Right kidney (tissue), 9 donors: Measurements from ENCODE around the gene MEIG1.
"Not testable (repeated sequence)": the region's sequence is repeated elsewhere in the genome, so short reads cannot be mapped to it uniquely, and the experiment has no call there.

Source experiments
- DNase-seq: peaks from one replicate; pipeline ENCODE4 v3.0.0-alpha.2; 2016
- long read RNA-seq, 8 donors: transcript quantifications; one replicate each; lab custom pipeline, GENCODE V29; 2026

Gene MEIG1
- long read RNA-seq, donor 1, partial matches to known transcripts: 0 of 3 reads
- long read RNA-seq, donor 1, other reads (novel, unspliced or antisense): 0 of 3 reads
- long read RNA-seq, donor 2: 0 reads
- long read RNA-seq, donor 3: 0 reads
- long read RNA-seq, donor 4, partial matches to known transcripts: 0 of 1 reads
- long read RNA-seq, donor 4, other reads (novel, unspliced or antisense): 0 of 1 reads
- long read RNA-seq, donor 5, partial matches to known transcripts: 0 of 2 reads
- long read RNA-seq, donor 5, other reads (novel, unspliced or antisense): 0 of 2 reads
- long read RNA-seq, donor 6, partial matches to known transcripts: 0 of 1 reads
- long read RNA-seq, donor 6, other reads (novel, unspliced or antisense): 0 of 1 reads
- long read RNA-seq, donor 7, partial matches to known transcripts: 0 of 1 reads
- long read RNA-seq, donor 7, other reads (novel, unspliced or antisense): 0 of 1 reads
- long read RNA-seq, donor 8: 0 reads

- DNase-seq: peak; percentile 100
Measured at GRCh38 chr10:14959221-14960057, at the start of gene MEIG1. Gene MEIG1 (plus strand): TSS chr10:14959388. CDS start chr10:14966469, 7,081 bp downstream.

- no peak for DNase-seq
Measured at GRCh38 chr10:14910953-14911352, 48.2 kb upstream of the MEIG1 start.

- no peak for DNase-seq
Measured at GRCh38 chr10:14911801-14912200, 47.4 kb upstream of the MEIG1 start.

GRCh38 chr10:14916600-14916999 lies 42.6 kb upstream of the MEIG1 start:
- DNase-seq: no peak

GRCh38 chr10:14917827-14918226 lies 41.4 kb upstream of the MEIG1 start:
- DNase-seq: no peak

GRCh38 chr10:14918964-14919363 lies 40.2 kb upstream of the MEIG1 start:
- no peak for DNase-seq

- DNase-seq: no peak
Measured at GRCh38 chr10:14924013-14924412, 35.2 kb upstream of the MEIG1 start.

- no peak for DNase-seq
Measured at GRCh38 chr10:14925268-14925667, 33.9 kb upstream of the MEIG1 start.

GRCh38 chr10:14926061-14926470 lies 33.1 kb upstream of the MEIG1 start:
- DNase-seq: no peak

GRCh38 chr10:14926722-14927416 lies 32.3 kb upstream of the MEIG1 start:
- DNase-seq: no peak

- DNase-seq: no peak
Measured at GRCh38 chr10:14930610-14931009, 28.6 kb upstream of the MEIG1 start.

- DNase-seq: no peak
Measured at GRCh38 chr10:14936584-14936983, 22.6 kb upstream of the MEIG1 start.

- DNase-seq: not testable (repeated sequence)
Measured at GRCh38 chr10:14938971-14939370, 20.2 kb upstream of the MEIG1 start.

- not testable (repeated sequence) for DNase-seq
Measured at GRCh38 chr10:14942147-14942949, 16.8 kb upstream of the MEIG1 start.

GRCh38 chr10:14942950-14943338 lies 16.2 kb upstream of the MEIG1 start:
- not testable (repeated sequence) for DNase-seq

GRCh38 chr10:14945108-14945507 lies 14.1 kb upstream of the MEIG1 start:
- DNase-seq: no peak

GRCh38 chr10:14947268-14947667 lies 11.9 kb upstream of the MEIG1 start:
- DNase-seq: no peak

GRCh38 chr10:14949291-14949690 lies 9.9 kb upstream of the MEIG1 start:
- no peak for DNase-seq

- DNase-seq: no peak
Measured at GRCh38 chr10:14952851-14953423, 6.3 kb upstream of the MEIG1 start.

GRCh38 chr10:14953424-14954000 lies 5.7 kb upstream of the MEIG1 start:
- no peak for DNase-seq
